ENCODE measurements around the gene SLC16A10.

SLC16A10 gene

DNA sequence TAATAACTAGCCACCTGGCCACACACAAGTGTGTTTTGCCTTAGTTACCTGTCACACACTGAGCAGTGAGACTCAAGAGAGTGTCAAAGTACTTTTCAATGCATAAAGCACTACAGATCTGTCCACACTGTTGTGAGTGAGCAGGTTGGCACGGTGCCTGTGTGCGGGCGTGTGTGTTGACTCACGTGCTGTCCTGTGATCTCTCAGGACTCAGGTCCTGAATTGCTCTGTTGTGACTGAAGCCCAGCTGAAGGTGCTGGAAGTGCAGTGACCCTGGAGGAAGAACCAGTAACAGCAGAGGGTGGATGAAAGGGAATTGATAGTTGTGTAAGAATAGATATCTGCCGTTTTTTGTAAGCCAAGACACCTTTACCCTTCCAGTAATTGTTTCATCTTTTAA is 18.3 kb downstream of the SLC16A10 start:
- TF ChIP-seq, protein P1, sequence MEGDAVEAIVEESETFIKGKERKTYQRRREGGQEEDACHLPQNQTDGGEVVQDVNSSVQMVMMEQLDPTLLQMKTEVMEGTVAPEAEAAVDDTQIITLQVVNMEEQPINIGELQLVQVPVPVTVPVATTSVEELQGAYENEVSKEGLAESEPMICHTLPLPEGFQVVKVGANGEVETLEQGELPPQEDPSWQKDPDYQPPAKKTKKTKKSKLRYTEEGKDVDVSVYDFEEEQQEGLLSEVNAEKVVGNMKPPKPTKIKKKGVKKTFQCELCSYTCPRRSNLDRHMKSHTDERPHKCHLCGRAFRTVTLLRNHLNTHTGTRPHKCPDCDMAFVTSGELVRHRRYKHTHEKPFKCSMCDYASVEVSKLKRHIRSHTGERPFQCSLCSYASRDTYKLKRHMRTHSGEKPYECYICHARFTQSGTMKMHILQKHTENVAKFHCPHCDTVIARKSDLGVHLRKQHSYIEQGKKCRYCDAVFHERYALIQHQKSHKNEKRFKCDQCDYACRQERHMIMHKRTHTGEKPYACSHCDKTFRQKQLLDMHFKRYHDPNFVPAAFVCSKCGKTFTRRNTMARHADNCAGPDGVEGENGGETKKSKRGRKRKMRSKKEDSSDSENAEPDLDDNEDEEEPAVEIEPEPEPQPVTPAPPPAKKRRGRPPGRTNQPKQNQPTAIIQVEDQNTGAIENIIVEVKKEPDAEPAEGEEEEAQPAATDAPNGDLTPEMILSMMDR (IDR thresholded peaks at IDR 0.05; ENCODE audit: low read depth, low read length): no peak

DNA sequence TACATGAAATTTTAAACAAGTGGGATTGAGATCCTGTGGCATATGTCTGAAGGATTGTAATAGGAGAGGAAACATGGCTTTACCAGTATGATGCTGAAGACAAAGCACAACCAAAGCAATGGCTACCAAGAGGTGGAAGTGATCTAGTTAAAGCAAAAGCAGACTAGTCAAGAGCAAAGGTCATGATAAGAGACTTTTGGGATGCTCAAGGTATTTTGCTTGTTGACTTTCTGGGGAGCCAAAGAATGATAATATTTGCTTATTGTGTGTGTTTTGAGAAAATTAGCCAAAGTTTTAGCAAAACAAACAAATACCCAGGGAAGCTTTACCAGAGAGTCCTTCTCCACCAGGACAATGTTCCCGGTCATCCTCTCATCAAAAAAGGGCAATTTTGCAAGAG is 20.3 kb downstream of the SLC16A10 start:
- TF ChIP-seq, protein P1 (IDR thresholded peaks at IDR 0.05; ENCODE audit: low read depth, low read length): no peak
- no peak overlapping the region for H3K4me3 ChIP-seq (ENCODE audit: low read depth, low read length)

More for the DNA sequence above, 18.3 kb downstream of the SLC16A10 start:
- H3K4me3 ChIP-seq (ENCODE audit: low read depth, low read length): no peak overlapping the region

DNA sequence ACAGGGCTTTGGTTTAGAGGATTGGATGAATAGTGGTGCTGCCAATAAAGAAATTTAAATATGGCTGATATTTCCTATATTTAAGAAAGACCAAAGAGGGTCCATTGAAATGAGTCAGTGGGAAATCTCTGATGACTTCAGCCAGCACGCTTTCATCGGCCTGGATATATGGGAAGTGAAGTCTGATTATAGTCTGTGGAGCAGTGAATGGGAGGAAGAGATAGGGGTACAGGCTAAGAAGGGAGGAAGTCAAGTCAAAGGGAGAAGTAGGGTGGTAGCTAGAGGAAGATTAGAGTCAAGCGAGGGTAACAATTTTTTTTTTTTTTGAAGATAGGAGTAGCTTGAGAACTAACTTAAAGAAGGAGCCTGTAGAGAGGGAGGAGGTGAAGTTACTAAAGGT is 22.7 kb downstream of the SLC16A10 start:
- TF ChIP-seq, protein P1 (IDR thresholded peaks at IDR 0.05; ENCODE audit: low read depth, low read length): no peak
- no peak overlapping the region for H3K4me3 ChIP-seq (ENCODE audit: low read depth, low read length)

DNA sequence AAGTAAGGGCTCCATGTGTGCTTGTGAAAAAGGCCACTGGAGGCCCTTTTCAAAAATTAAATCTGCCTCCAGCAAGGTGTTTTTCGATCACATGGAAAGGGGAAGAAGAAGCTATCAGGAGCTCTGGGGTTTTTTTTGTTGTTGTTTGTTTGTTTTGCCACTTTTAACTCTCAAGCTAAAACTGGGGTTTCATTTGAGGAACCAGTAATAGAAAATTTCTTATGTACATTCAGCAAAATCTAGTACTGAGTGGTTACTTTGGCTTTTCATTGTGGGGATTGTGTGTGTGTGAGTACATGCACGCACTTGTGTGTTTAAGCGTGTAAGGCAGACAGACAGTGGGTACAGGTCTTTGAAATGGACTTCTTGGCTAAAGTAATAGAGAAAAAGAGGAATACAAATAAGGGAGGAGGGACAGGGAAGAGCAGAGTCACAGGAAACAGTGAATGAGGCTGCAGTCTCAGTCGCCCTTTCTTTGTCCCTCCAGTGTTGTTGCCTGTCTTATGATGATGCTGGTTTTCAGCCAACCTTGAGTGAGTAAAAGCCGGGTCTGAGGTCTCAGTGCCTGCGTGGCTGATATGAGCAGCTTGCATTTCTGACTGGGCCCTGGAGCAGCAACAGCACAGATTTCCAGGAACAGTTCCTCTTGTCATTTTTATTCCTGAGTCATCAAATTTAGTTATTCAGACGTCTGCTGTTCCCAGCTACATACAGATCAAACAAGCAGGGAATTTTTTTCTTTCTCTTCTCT is 26.2 kb downstream of the SLC16A10 start:
- TF ChIP-seq, protein P1 (IDR thresholded peaks at IDR 0.05; ENCODE audit: low read depth, low read length): no peak
- H3K4me3 ChIP-seq (ENCODE audit: low read depth, low read length): no peak overlapping the region

DNA sequence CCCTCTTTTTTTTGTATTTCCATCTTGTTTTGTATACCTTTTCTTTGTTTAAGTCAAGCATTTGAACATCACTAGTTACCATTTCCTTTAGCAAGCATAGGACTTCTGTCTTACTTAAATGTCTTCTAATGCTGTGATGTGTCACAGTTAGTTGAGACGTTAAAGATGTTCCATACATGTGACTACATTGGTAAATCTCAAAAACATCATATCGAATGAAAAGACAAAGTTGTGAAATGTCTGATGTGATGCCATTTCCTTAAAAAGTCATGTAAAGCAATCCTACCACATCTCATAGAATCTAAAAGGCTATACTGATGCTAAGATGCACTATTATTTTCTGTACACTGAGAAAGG is 26.8 kb downstream of the SLC16A10 start:
- no peak overlapping the region for H3K4me3 ChIP-seq (ENCODE audit: low read depth, low read length)
- TF ChIP-seq, protein P1 (IDR thresholded peaks at IDR 0.05; ENCODE audit: low read depth, low read length): no peak

DNA sequence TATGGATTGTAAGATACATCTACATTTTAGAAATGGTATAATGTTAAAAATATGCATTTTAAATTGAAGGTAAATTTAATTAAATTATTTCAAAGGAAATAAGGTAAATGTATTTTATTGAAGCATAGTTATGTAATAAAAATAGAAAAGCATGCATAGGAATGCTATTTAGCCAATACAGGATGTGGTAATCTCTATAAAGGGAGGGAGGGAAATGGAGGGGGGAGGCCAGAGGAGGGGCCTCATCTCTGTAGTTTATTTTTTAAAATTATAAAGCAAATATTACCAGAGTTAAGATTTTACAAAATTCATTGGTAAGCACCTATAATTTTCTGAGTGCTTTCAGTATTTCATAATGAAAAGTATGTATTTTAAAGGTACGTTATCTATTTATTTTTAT is 27.2 kb downstream of the SLC16A10 start:
- H3K4me3 ChIP-seq (ENCODE audit: low read depth, low read length): no peak overlapping the region
- TF ChIP-seq, protein P1 (IDR thresholded peaks at IDR 0.05; ENCODE audit: low read depth, low read length): no peak

DNA sequence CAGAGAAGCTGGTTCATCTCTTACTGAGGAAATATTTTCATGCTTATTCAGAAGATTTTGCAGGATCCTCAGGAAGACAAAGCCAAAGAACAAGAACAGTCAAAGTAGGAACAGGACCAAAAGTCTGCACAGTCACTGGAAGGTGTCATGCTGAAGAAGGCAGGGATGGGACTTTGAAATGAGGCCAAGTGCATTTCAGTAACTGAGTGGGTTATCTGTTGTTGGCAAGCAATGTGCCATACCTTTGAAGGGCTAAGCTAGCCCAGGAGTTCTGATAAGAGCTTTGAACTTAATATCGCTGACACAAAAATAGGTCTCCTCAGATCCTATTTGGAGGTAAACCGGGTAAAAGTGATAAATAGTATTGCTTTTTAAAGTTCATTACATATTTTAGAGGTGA is 31.5 kb downstream of the SLC16A10 start:
- H3K4me3 ChIP-seq (ENCODE audit: low read depth, low read length): no peak overlapping the region
- TF ChIP-seq, protein P1 (IDR thresholded peaks at IDR 0.05; ENCODE audit: low read depth, low read length): no peak
